Jurkat, Clone E6-1 (cell line): ENCODE data around the gene LRP11.
A peak's percentile ranks its signal among the peaks of the same experiment; 100 is the strongest.
"Not testable (repeated sequence)": the region's sequence is repeated elsewhere in the genome, so short reads cannot be mapped to it uniquely, and the experiment has no call there.

Source experiments
- DNase-seq: peaks from one replicate; pipeline ENCODE4 v3.0.0-alpha.2; 2011; ENCODE audit warnings: low read depth, low spot score
- H3K4me3 ChIP-seq: 2 replicates; pipeline ENCODE4 v1.5.1; 2011; ENCODE audit warnings: mild to moderate bottlenecking, low read length, control low read depth, moderate library complexity

The LRP11 gene

DNA sequence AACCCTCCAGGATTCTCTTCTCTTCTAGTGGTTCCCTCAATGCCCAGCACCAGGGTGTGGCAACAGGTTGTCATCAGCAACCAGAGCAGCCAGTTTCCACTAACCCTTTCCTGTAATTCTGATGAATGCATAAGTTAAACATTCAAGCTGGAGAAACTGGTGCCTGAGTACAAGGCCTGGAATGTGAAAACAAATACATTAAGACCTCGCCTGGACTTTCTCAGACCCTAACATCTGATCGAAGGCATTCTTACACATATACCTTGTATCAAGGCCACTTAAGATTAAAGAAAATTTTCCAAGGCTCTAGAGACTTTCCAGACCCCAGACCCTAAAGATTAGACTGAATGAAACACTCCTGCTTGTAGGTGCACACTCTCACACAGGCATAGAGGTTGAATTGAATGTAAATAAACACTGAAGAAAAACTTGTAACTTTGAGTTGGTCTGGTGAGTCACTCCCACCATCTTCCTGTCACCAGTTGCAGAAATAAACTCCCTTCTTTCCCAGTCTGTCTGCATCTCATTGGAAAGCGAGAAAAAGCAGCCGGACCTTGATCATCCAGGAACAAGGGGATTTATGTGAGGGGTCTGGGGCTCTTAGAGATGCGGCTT, 9.0 kb downstream of the LRP11 start:
- no peak for DNase-seq
- H3K4me3 ChIP-seq, result no peak overlapping the region

DNA sequence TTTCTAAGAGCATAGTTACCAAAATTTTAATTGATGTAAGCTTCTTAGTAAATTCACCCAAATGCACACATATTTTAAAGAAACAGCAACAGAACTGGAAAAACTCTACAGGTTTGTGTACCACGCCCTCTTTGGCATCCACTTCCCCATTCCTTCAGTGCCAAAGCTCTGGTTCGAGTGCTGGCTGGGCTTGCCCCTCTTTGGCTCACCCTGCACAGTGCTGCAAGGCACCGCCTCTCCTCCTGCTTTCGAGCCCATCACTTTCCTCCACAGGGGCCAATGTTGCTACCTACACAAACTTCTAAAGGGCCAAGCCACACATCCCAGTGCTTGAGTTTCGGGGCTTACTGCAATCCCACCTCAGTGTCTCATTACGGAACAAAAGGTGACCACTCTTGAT, 9.6 kb downstream of the LRP11 start:
- no peak overlapping the region for H3K4me3 ChIP-seq
- DNase-seq, result no peak

DNA sequence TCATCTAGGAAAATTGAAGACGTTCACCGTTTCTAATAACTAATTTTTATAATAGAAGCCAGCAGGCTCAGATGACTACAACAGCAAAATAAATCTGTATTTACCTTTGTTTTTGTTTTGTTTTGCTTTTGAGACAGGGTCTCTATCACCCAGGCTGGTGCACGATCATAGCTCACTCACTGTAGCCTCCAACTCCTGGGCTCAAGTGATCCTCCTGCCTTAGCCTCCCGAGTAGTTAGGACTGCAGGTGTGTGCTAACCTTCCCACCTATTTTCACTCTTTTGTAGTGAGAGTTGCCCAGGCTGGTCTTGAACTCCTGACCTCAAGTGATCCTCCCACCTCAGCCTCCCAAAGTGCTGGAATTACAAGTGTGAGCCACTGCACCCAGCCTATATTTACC, 10.1 kb downstream of the LRP11 start:
- not testable (repeated sequence) for H3K4me3 ChIP-seq, DNase-seq

DNA sequence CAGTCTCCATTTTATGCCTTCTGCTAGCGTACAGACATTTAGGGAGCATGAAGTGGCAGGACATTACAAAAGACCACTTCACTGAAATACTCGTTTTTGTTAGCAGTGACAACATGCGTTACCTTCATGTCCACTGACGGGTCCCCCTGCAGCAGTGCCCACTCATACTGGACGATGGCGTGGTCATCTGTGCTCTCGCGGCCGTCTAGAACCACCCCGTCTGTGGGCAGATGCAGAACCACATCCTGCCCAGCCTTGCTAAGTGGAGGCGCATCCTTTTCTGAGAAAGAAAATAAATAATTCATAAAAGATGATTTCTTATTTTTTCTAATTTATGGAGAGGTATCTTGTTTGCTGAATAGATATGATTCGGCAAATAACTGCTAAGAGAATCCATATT, 11.3 kb downstream of the LRP11 start:
- no peak overlapping the region for H3K4me3 ChIP-seq
- no peak for DNase-seq

DNA sequence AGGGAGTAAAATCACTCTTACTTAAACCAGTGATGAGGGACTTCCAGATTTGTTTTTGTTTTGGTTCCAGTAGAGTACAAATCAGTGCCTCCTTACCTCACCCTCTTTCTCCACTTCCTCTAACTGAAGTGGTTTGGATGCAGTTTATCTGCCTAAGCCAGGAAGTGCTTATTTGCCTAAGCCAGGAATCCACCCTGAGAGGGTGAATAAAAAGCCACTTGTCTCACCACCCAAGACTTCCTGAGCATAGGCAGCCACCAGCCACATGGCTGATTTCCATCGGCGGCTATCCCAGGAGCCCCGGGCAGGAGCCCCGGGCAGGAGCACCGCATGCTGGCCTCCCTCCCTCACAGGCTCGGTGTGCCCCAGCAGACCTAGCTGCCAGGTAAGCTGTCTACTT, 12.0 kb downstream of the LRP11 start:
- H3K4me3 ChIP-seq, result no peak overlapping the region
- peak; percentile 65 for DNase-seq

DNA sequence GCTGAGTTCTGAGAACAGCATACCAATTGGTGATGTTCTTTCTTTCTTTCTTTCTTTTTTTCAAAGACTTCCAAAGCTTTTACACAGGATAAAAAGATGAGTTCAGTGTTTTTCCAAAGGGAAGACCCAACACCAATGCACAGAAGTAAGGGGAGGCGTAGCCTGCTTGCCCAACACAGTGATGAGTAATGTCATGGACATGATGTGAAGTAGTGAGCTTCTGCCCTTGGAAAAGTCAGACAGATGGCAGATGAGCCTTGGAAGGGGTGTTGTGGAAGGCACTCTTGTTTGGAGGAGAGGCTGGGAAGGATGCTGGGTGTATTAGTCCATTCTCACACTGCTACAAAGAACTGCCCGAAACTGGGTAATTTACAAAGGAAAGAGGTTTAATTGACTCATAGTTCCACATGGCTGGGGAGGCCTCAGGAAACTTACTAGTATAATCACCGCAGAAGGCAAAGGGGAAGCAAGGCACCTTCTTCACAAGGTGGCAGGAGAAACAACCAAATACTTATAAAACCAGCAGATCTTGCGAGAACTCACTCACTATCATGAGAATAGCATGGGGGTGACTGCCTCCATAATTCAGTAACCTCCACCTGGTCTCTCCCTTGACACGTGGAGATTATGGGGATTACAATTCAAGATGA, 12.6 kb downstream of the LRP11 start:
- no peak for DNase-seq
- no peak overlapping the region for H3K4me3 ChIP-seq

DNA sequence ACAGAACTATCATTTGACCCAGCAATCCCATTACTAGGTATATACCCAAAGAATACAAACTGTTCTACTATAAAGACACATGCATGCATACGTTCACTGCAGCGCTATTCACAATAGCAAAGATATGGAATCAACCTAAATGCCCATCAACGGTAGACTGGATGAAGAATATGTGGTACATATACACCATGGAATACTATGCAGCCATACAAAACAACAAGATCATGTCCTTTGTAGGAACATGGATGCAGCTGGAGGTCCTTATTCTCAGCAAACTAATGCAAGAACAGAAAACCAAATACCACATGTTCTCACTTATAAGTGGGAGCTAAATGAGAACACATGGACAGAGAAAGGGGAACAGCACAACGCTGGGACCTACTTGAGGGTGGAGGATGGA, 15.8 kb downstream of the LRP11 start:
- H3K4me3 ChIP-seq, DNase-seq: not testable (repeated sequence)

DNA sequence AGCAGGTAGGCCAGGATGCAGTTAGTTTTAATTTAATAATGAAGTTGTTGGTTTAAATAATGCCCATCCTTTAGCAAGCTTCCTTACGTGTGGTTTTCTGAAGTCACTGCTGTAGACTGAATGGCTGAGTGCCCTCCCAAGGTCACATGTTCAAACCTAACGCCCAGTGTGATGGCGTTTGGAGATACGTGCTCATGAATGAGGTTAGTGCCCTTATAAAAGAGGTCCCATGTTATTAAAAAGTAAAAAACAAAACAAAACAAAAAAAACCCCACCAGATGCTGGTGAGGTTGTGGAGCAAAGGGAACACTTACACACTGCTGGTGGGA, 16.3 kb downstream of the LRP11 start:
- no peak overlapping the region for H3K4me3 ChIP-seq
- DNase-seq, result no peak

DNA sequence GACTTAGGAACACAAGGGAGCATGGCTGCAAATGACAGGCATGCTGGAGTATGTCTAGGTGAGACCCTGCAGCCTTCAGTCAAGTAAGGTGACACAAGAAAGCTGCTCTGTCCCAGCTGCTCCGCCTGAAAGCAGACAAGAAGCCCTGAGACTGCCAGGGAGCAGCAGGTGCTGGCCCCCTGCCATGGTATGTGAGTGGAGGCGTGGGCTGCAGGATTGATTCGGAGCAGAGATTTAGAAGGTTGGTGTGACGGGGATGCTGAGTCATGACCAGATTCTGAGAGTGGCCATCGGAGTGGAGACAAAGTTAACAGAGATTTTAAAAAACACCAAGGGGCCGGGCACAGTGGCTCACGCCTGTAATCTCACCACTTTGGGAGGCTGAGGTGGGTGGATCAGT, 17.8 kb downstream of the LRP11 start:
- H3K4me3 ChIP-seq, result no peak overlapping the region
- DNase-seq, result no peak

DNA sequence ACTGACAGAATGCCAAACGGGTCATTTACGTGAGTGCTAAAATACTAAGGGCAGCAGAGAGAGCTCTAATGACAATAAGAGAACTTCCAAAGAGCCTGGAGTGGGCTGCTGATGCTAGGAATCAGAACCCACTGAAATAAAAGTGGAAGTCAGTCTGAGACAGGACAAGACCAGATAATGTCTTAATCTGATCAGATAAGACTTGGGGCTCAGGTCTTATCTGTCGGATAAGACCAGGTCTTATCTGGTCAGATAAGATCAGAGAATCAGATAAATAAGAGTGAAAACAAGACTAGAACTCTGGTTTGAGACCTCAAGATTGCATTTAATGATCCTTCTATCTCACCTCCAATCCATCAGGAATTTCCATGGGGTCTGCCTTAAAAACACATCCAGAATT, 18.6 kb downstream of the LRP11 start:
- DNase-seq, result no peak
- H3K4me3 ChIP-seq, result no peak overlapping the region

DNA sequence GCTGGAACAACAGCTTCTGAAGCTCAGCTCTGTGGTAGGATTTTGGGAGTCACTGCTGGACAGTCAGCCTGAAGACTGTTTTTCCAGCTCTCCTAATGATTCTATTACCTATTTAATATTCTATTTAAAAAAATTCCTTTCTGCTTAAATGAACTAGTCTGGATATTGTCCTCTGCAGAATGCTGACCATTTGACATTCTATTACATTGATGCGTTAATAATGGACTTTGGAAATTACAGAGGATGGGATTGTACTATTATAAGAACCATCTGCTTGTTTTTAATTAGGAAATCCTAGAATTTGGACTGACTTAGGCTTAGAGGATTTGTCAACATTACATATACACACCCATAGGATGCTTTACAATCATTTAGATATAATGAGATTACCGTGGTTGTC, 19.7 kb downstream of the LRP11 start:
- DNase-seq, result no peak
- no peak overlapping the region for H3K4me3 ChIP-seq

DNA sequence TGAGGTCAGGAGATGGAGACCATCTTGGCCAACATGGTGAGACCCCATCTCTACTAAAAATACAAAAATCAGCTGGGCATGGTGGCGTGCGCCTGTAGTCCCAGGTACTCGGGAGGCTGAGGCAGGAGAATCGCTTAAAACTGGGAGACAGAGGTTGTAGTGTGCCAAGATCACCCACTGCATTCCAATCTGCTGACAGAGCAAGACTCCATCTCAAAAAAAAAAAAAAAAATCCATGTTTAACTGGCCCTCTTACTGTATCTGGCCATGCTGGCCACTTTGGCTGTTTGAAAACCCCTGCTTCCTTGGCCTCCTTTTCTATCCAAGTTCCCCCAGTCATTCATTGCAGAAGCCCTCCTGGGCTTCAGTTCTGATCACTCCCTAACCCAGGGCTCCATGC, 20.1 kb downstream of the LRP11 start:
- not testable (repeated sequence) for H3K4me3 ChIP-seq, DNase-seq

DNA sequence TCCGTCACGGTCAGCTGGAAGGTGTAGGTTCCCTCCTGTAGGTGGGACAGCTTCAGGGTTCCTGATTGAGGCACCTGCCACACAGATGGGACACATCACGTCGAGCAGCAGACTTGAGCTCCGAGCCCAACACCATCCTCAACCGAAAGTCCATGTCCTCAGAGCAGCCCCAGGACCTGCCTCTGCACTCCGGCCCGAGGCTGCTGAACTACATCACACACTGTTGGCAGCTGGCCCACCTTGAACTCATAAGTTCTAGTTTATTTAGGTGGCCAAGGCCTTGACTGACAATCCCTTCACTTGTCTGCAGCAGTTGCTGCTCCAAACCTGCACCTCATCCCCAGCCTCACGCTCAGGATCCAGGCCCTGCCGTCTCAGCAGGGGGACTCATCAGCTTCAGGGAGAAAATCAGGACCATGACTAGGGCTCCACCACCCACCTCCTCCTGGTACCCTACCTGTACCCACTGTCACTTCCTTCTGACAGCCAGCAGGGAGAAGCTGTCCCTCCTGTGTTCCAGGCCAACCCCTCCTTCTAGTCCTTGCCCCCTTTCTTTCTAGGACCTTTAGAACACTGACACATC, 21.0 kb downstream of the LRP11 start:
- no peak overlapping the region for H3K4me3 ChIP-seq
- DNase-seq, result no peak

DNA sequence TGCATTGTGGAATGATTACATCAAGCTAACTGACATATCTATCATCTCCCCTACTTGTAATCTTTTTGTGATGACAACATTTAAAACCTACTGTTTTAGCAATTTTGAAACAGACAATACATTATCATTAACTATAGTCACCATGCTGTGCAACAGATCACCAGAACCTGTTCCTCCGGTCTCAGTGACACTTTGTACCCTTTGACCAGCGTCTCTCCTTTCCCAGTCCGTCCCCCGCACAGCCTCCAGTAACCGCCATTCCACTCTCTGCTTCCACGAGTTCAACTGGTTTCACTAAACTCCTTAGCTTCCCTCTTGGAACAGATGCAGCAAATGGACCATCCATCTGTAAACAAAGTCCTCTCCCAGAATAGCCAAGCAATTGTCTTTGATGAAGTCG, 21.8 kb downstream of the LRP11 start:
- DNase-seq, result no peak
- no peak overlapping the region for H3K4me3 ChIP-seq

DNA sequence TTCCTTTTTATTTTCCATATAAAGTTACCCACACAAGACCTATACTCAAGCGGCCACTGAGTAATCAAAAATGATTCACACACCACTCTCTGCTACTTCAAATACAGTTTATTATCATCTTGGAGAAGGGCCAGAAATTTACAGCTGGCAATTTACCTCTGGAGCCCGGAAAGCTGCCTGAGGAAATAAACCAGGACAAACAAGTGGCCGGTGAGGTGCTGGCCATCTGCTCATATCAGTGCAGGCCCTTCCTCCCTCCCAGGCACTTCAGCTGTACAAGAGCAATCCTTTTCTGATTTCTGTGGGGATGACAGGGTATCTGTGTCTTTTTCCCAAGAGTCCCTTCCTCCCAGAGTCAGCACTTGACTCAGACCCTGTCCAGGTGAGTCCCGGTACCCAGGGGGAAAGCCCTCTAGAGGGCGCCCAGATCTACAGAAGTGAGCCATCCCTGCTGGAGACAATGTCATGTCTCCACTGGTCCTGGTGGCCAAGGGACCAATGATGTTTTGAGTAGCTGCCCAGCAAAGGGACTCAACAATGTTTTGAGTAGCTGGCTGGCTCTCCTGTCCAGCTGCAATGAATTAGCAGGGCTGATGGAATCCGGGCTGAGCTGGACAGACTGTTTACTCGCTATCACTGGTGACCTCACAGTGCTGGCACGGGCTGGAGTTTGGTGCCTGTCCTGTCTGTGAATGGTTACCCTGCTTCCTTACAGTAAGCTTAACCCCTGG, 23.6 kb downstream of the LRP11 start:
- H3K4me3 ChIP-seq, result no peak overlapping the region
- no peak for DNase-seq

DNA sequence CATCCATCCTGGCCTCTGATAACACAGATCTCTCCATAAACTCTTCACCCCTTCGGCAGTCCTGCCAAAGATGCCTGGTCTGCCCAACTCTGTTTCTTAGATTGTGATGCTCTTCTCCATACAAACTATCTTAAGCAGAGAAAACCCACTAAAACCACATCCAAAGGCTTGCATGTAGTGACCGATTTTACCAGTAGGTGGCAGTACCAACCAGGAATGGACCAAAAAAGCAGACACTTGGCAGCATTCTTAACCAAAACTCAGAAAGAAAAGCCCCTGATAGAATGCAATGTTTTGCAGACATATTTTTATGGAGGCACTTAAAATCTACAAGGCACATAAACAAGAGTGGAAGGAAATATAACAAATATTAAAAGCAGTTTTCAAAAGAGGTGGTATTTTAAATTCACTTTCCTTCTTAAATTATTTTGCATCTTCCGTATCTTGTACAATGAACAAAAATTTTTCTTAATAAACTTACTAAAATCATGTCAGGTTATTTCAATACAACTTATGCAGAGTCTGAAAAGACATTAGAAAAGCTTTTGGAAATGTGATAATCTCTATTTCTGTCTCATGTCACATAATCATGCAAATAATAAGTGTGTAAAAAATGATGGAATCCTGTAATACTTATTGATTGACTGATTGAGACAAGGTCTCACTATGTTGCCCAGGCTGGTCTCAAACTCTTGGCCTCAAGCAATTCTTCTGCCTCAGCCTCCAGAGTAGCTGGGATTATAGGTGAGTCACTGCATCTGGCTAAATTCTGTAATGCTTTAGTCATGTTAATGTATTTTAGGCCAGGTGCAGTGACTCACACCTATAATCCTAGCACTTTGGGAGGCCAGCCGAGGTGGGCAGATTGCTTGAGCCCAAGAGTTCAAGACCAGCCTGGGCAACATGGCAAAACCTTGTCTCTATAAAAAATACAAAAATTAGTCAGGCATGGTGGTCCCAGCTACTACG, 29.4 kb downstream of the LRP11 start:
- no peak overlapping the region for H3K4me3 ChIP-seq
- DNase-seq, result peak; percentile 88

DNA sequence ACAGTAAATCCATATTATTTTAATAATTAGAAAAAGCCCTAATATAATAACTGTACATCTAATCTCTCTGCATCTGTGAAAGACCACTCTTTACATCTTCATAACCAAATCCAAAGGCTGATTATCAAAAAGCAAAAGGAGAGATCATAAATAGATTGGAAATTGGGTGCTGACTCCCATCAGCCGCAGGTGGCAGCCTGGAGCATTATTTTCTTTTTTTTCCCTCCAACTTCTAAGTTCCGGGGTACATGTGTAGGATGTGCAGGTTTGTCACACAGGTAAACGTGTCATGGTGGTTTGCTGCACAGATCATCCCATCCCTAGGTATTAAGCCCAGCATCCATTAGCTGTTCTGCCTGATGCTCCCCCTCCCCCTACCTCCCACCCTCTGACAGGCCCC, 30.5 kb downstream of the LRP11 start:
- H3K4me3 ChIP-seq, result no peak overlapping the region
- no peak for DNase-seq

DNA sequence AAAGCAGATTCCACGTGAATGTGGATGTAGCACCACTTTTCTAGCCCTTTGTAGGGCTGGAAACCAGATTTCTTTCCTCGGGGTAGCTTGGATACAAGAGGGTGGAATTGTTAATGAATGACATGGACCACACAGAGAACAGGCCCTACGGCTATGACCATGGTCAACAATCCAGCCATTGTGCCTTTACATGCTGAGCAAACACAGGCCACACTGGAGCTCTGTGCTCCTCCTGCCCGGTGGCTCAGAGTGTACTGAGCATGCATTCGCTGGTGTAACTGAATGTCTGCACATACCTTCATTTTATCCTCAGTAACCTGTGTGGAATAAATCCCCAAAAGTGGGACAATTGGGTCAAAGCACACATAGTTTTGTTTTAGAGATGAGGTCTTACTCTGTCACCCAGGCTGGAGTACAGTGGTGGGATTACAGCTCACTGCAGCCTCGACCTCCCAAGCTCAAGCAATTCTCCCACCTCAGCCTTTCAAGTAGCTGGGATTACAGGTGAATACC, 32.8 kb downstream of the LRP11 start:
- H3K4me3 ChIP-seq, result no peak overlapping the region
- DNase-seq, result no peak

DNA sequence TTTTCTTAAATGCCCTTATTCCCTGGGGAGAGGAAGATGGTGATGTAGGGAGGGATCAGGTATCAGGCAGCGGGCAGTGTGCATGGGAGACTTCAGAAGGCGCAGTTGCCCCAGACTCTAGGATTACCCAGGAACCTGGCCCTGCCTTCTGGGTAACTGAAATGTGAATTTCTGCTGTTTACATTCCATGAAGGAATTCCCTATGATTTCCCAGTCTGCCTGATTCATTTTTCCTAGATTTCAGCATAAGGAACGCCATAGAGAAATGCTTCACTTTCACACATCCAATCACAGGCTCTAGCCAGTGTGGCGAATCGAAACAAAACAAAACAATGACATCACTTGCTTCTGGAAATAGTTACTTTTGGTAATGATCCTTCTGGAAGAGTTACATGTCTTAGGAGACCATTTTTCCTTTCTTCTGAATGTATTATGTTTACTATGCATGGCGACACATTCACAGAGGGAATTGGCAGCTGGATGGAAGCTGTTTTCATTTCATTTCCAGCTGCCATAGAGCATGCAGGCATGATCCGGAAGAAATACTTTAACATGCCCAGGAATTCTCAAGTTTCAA, 33.3 kb downstream of the LRP11 start:
- no peak for DNase-seq
- H3K4me3 ChIP-seq, result no peak overlapping the region
